Skeletal muscle tissue (tissue), 4 donors: ENCODE results near the gene MYH10. TPM values are rescaled to one million over a fixed set of nuclear protein-coding genes. Genes with fewer than 3 reads are reported as not detected.
"Not testable (repeated sequence)": the region's sequence is repeated elsewhere in the genome, so short reads cannot be mapped to it uniquely, and the experiment has no call there.

ENCODE experiments used
- H3K27ac ChIP-seq: one replicate; pipeline ENCODE4 v1.7.0; 2013; ENCODE audit warnings: mild to moderate bottlenecking, low read depth, low read length, inconsistent platforms
- H3K27me3 ChIP-seq, 3 donors: one replicate each; pipeline ENCODE4 v1.7.0; 2013; ENCODE audit warnings: low read length in 3 of 3; ENCODE audit not compliant: control insufficient read depth in 3 of 3, insufficient read depth in 3 of 3
- H3K36me3 ChIP-seq, 3 donors: one replicate each; pipeline ENCODE4 v1.7.0; 2013; ENCODE audit warnings: low read length in 3 of 3; ENCODE audit not compliant: control insufficient read depth in 3 of 3, insufficient read depth in 3 of 3
- H3K4me1 ChIP-seq, 3 donors: one replicate each; pipeline ENCODE4 v1.7.0; 2013; ENCODE audit warnings: low read length in 3 of 3, mild to moderate bottlenecking in 3 of 3; ENCODE audit not compliant: control insufficient read depth in 3 of 3, insufficient read depth in 3 of 3
- H3K4me3 ChIP-seq, 3 donors: one replicate each; pipeline ENCODE4 v1.7.0; 2013; ENCODE audit warnings: low read length in 3 of 3
- H3K9ac ChIP-seq, 3 donors: one replicate each; pipeline ENCODE4 v1.7.0; 2013; ENCODE audit warnings: low read length in 3 of 3, mild to moderate bottlenecking in 3 of 3, moderate library complexity in 2 of 3, low read depth in 1 of 3
- H3K9me3 ChIP-seq, 3 donors: one replicate each; pipeline ENCODE4 v1.7.0; 2013; ENCODE audit warnings: low read length in 3 of 3; ENCODE audit not compliant: control insufficient read depth in 3 of 3
- total RNA-seq: library from RNA; depleted of rRNA; stranded (reverse); fragments of >200 nt; gene quantifications from one replicate; pipeline ENCODE4 v1.2.3, GENCODE V29; 2014
- donor health status: Osteomylitis.

Gene MYH10
- total RNA-seq, 1 donor from 2014 or later: 72.0 TPM

DNA sequence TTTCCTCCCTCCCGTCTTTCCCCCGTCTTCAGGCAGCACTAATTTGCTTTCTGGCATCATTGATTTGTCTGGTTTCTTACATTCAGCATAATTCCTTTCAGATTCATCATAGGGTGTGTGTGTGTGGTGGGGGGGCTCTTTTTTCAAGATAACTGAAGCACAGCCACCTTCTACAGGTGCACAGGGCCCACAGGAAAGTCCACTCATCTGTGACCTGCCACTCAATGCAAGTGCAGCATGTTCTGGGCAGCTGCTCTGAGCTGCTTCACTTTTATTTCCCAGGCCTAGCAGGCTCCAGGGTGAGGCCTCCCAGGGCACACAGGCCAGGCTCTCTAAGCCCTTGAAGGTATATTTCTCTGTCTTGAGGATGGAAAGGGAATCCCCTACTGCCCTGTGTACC, 35.2 kb upstream of the MYH10 start:
- no peaks in the 10 kb centered on the region for H3K36me3 ChIP-seq
- H3K4me3 ChIP-seq: no peak overlapping the region
- no peak overlapping the region for H3K9ac ChIP-seq
- H3K9me3 ChIP-seq: no peaks in the 10 kb centered on the region
- H3K4me1 ChIP-seq: no peaks in the 10 kb centered on the region
- H3K27ac ChIP-seq: no peak overlapping the region
- H3K27me3 ChIP-seq: peaks cover 0 to 5% (median 0%) of the 10 kb centered on the region in 3 donors

DNA sequence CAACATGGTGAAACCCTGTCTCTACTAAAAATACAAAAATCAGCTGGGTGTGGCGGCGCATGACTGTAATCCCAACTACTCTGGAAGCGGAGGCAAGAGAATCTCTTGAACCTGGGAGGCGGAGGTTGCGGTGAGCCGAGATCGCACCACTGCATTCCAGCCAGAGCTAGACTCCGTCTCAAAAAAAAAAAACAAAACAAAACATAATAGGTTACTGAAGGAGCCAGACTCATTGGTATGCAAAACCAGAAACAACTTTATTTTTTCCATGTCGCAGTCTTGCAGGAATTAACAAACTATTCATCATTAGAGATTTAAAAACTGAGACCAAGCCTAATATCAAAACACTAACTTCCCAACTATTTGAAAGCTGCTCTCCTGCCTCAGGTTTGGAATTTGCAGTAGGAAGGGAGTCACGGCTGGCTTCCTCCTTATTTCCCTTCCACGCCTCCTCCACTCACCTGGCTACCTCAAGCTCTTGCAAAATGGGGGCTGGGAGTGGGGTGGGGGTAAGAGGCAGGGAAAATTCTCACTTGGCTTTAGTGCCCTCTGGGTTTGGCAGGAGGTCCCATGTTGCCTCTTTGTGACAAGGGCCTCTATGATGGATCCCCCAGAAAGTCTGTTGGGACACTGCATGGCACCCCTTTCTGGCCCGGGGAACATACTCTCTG, 34.1 kb upstream of the MYH10 start:
- Histone ChIP-seq H3K9ac (no peak overlapping the region), H3K27ac (no peak overlapping the region), H3K4me1 (no peaks in the 10 kb centered on the region), H3K36me3 (no peaks in the 10 kb centered on the region), H3K9me3 (no peaks in the 10 kb centered on the region), H3K27me3 (peaks cover 0 to 5% (median 0%) of the 10 kb centered on the region in 3 donors), H3K4me3 (no peak overlapping the region)

DNA sequence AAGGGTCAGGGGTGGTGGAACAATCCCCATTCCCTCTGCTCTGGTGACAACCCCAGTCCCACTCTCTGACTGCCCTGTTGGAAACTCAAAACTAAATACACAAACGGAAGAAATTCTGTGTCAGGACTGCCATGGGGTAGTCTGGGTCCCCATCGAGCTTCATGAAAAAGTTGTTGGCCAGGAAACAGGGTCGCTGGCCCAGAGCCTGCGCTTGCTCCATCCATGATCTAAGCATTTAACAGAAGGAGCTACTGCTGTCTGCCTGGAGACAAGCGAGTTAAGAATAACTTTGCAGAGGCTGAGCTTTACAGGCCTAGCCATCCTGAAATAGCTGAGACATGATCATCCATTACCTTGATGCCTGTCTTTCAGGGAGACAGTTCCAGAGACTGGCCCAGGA, 32.4 kb upstream of the MYH10 start:
- no peak overlapping the region for H3K9ac ChIP-seq
- no peak overlapping the region for H3K4me3 ChIP-seq
- no peaks in the 10 kb centered on the region for H3K9me3 ChIP-seq
- H3K27ac ChIP-seq: no peak overlapping the region
- H3K36me3 ChIP-seq: no peaks in the 10 kb centered on the region
- H3K27me3 ChIP-seq: peaks cover 0 to 5% (median 0%) of the 10 kb centered on the region in 3 donors
- H3K4me1 ChIP-seq: no peaks in the 10 kb centered on the region

GRCh38 chr17:8662076-8662831, 31.7 kb upstream of the MYH10 start:
- no peaks in the 10 kb centered on the region for H3K9me3 ChIP-seq

GRCh38 chr17:8660709-8661108, 30.2 kb upstream of the MYH10 start:
- H3K4me3 ChIP-seq, H3K4me1 ChIP-seq: not testable (repeated sequence)

More at GRCh38 chr17:8662076-8662831, 31.7 kb upstream of the MYH10 start:
- Histone ChIP-seq H3K27me3 (peaks cover 0 to 5% (median 0%) of the 10 kb centered on the region in 3 donors), H3K9ac (no peak overlapping the region), H3K4me3 (no peak overlapping the region), H3K4me1 (no peaks in the 10 kb centered on the region), H3K36me3 (no peaks in the 10 kb centered on the region), H3K27ac (no peak overlapping the region)

DNA sequence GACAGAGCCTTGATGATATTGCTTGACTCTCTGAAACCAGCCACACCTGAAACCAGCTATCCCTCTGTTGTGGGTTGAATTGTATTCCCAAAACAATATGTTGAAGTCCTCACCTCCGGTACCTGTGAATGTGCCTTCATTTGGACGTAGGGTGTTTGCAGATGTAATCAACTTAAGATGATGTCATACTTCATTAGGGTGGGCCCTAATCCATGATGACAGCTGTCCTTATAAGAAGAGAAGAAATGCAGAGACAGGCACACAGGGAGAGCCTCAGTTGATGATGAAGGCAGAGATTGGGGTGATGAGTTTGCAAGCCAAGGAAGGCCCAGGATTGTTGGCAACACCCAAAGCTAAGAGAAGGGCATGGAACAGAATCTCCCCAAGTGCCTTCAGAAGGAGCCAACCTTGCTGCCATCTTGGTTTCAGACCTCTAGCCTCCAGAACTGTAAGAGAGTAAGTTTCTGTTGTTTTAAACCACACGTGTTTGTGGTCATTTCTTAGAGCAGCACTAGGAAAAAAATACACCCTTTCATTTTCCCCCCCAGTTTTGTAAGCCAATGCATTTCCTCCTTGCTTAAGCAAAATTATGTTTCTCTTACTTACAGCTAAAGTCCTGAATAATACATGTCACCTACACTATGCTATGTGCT, 29.4 kb upstream of the MYH10 start:
- Histone ChIP-seq H3K9ac (no peak overlapping the region), H3K4me3 (no peak overlapping the region), H3K36me3 (no peaks in the 10 kb centered on the region), H3K27ac (no peak overlapping the region), H3K4me1 (no peaks in the 10 kb centered on the region), H3K9me3 (peaks cover 0 to 6% (median 0%) of the 10 kb centered on the region in 3 donors), H3K27me3 (peaks cover 0 to 2% (median 0%) of the 10 kb centered on the region in 3 donors)

More at GRCh38 chr17:8660709-8661108, 30.2 kb upstream of the MYH10 start:
- H3K9ac ChIP-seq, H3K9me3 ChIP-seq, H3K36me3 ChIP-seq, H3K27ac ChIP-seq, H3K27me3 ChIP-seq: not testable (repeated sequence)

DNA sequence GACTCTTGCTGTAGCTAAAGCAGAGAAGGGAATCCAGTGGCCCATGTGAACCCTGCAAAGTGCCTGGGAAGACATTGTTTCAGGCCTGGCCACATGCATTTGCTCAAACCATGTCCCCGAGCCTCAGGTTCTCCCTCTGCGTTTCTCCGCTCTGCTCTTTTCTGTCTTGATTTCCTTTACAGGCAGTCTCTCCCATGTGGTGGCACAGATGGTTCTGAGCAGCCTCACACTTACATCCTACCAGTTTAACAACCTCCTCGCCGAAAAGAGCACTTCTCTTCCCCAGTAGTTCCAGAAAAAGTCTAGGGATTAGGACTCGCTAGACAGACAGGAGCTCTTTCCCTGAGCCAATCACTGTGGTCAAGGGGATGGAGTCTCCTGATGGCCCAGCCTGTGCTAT, 28.3 kb upstream of the MYH10 start:
- peaks cover 0 to 6% (median 0%) of the 10 kb centered on the region in 3 donors for H3K9me3 ChIP-seq
- H3K4me1 ChIP-seq: no peaks in the 10 kb centered on the region
- peaks cover 0 to 2% (median 0%) of the 10 kb centered on the region in 3 donors for H3K27me3 ChIP-seq
- H3K36me3 ChIP-seq: no peaks in the 10 kb centered on the region
- no peak overlapping the region for H3K9ac ChIP-seq
- H3K4me3 ChIP-seq: no peak overlapping the region
- no peak overlapping the region for H3K27ac ChIP-seq

GRCh38 chr17:8656693-8657092, 26.2 kb upstream of the MYH10 start:
- H3K4me1 ChIP-seq: no peaks in the 10 kb centered on the region
- H3K27me3 ChIP-seq: peaks cover 0 to 2% (median 0%) of the 10 kb centered on the region in 3 donors
- no peak overlapping the region for H3K27ac ChIP-seq
- no peak overlapping the region for H3K4me3 ChIP-seq
- peaks cover 0 to 6% (median 0%) of the 10 kb centered on the region in 3 donors for H3K9me3 ChIP-seq
- no peak overlapping the region for H3K9ac ChIP-seq
- H3K36me3 ChIP-seq: no peaks in the 10 kb centered on the region

- Histone ChIP-seq H3K36me3 (no peaks in the 10 kb centered on the region), H3K9ac (no peak overlapping the region), H3K27me3 (no peaks in the 10 kb centered on the region), H3K27ac (no peak overlapping the region), H3K9me3 (peaks cover 0 to 6% (median 0%) of the 10 kb centered on the region in 3 donors), H3K4me3 (no peak overlapping the region), H3K4me1 (peaks cover under 1 to 3% (median 3%) of the 10 kb centered on the region in 3 donors)
Measured at GRCh38 chr17:8654822-8655221, 24.3 kb upstream of the MYH10 start.

DNA sequence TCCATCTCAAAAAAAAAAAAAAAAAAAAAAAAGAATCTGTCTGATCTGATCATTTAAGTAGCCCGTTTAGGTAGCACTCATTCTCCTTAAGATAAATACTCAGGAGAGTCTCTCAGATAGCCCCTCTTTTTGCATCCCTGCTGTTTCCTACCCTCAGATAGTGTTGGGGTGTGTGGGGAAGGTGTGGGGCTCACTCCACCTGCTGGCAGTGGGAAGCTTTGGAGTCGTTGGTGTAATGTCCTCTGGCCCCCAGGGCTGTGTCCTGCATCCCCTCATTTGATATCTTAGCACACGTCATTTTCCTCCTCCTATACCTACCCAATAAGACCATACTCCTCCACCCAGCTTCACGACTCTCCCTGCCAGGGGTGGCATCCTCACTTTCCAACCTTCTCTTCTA, 20.5 kb upstream of the MYH10 start:
- H3K9me3 ChIP-seq: no peaks in the 10 kb centered on the region
- peaks cover 0 to 3% (median 0%) of the 10 kb centered on the region in 3 donors for H3K27me3 ChIP-seq
- no peaks in the 10 kb centered on the region for H3K36me3 ChIP-seq
- H3K9ac ChIP-seq: no peak overlapping the region
- H3K4me1 ChIP-seq: peaks cover 8 to 12% (median 10%) of the 10 kb centered on the region in 3 donors
- no peak overlapping the region for H3K27ac ChIP-seq
- no peak overlapping the region for H3K4me3 ChIP-seq
